SK-MEL-5 (cell line): ENCODE results near the gene GABPB2. TPM values are rescaled to one million over a fixed set of nuclear protein-coding genes. Genes with fewer than 3 reads are reported as not detected.

Source experiments
- small RNA-seq, 2 experiments: library from RNA; depleted of rRNA; stranded (forward); fragments of <200 nt; gene quantifications; one replicate each; pipeline ENCODE3, GENCODE V24; 2014
- total RNA-seq: library from RNA; depleted of rRNA; stranded (reverse); fragments of >200 nt; shearing (Covaris generic); gene quantifications from 2 replicates; pipeline ENCODE4 v1.2.3, GENCODE V29; 2014; rRNA removed

Gene GABPB2
- total RNA-seq, 1 experiment from 2014 or later = 8.1 TPM

Small RNAs within 50 kb of the gene (small RNA-seq; reads per million reads assigned to genes)
- gene RNU6-884P = 0 reads per million in 2 experiments

Other genes starting within 250 kb of the GABPB2 start
- 21.6 and 21.9 TPM in 2 replicates for gene ARNT, start 194.2 kb upstream of the GABPB2 start, total RNA-seq
- not detected in 2 replicates for gene CTXND2, start 183.6 kb upstream of the GABPB2 start, total RNA-seq
- gene SETDB1, start 144.4 kb upstream of the GABPB2 start, total RNA-seq = 46.9 and 49.3 TPM in 2 replicates
- gene CERS2, start 95.9 kb upstream of the GABPB2 start, total RNA-seq = 133 and 162 TPM in 2 replicates
- gene ANXA9, start 88.5 kb upstream of the GABPB2 start, total RNA-seq = 0.48 and 1.1 TPM in 2 replicates
- gene MINDY1, start 63.9 kb upstream of the GABPB2 start, total RNA-seq = 11.3 and 13.6 TPM in 2 replicates
- 13.9 and 16.2 TPM in 2 replicates for gene PRUNE1, start 62.3 kb upstream of the GABPB2 start, total RNA-seq
- gene BNIPL, start 34.2 kb upstream of the GABPB2 start, total RNA-seq = 0.11 and 0.16 TPM in 2 replicates
- gene C1orf56, start 23.0 kb upstream of the GABPB2 start, total RNA-seq = 16.0 and 17.9 TPM in 2 replicates
- 95.8 and 99.9 TPM in 2 replicates for gene CDC42SE1, start 11.1 kb upstream of the GABPB2 start, total RNA-seq
- gene MLLT11, start 10.4 kb upstream of the GABPB2 start, total RNA-seq = 3.5 and 3.6 TPM in 2 replicates
- 0.53 and 1.1 TPM in 2 replicates for gene SEMA6C, start 75.9 kb downstream of the GABPB2 start, total RNA-seq
- gene TNFAIP8L2, start 85.9 kb downstream of the GABPB2 start, total RNA-seq = not detected in 2 replicates
- gene LYSMD1, start 95.1 kb downstream of the GABPB2 start, total RNA-seq = 17.7 and 22.1 TPM in 2 replicates
- 90.9 and 110 TPM in 2 replicates for gene SCNM1, start 95.4 kb downstream of the GABPB2 start, total RNA-seq
- gene TMOD4, start 105.2 kb downstream of the GABPB2 start, total RNA-seq = 0.80 and 1.2 TPM in 2 replicates
- gene VPS72, start 119.4 kb downstream of the GABPB2 start, total RNA-seq = 116 and 133 TPM in 2 replicates
- 54.5 and 57.0 TPM in 2 replicates for gene PIP5K1A, start 127.8 kb downstream of the GABPB2 start, total RNA-seq
- 370 and 398 TPM in 2 replicates for gene PSMD4, start 184.0 kb downstream of the GABPB2 start, total RNA-seq
- gene ZNF687, start 211.5 kb downstream of the GABPB2 start, total RNA-seq = 29.0 and 31.0 TPM in 2 replicates